ENCODE measurements around the gene CHRND. TPM values are rescaled to one million over a fixed set of nuclear protein-coding genes. Genes with fewer than 3 reads are reported as not detected.
A peak's percentile ranks its signal among the peaks of the same experiment; 100 is the strongest.

CHRND gene
- not detected in 2 replicates for total RNA-seq
- polyA plus RNA-seq = not detected in 2 replicates

DNA sequence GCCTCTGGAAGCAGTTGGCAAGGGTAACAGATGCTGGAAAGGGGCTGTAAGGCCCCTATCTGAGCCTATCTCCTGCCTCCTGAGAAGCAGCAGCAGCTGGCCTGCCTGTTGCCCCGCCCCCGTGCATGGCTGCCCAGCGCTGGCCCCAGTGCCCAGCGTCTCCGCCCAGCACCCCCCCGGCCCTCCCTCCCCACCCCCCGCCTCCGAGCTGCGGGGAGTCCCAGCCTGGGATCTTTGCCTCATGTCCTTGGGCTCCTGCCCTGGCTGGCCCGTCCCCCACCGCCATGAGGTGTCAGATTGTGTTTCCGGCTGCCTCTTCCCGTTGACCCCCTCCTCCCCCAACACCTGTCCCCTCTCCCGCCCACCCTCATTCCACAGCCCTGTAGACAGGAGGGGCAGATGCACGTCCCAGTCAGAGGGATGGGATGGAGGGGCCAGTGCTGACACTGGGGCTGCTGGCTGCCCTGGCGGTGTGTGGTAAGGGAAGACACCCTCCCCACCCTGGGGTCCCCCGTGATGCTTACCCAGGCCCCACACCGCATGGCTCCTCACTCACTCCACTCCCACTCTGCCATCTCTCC lies at the start of gene CHRND:
TSS of gene CHRND (plus strand) at position 370 of the 581 bp plus-strand sequence. CDS start at position 426, 56 bp downstream.
- Histone ChIP-seq H2AFZ (no peak within 1 kb of the TSS), H3K27me3 (peaks cover 36% of the 10 kb centered on the region), H3K9me2 (replicated peaks; ENCODE audit: insufficient read depth) (no peaks in the 10 kb centered on the region), H3K9me3 (ENCODE audit: low read depth) (no peaks in the 10 kb centered on the region), H4K20me1 (ENCODE audit: insufficient read depth, poor library complexity, severe bottlenecking) (no peaks in the 10 kb centered on the region), H3K79me2 (no peaks in the 10 kb centered on the region), H3K36me3 (replicated peaks; ENCODE audit: insufficient read depth, low read depth) (no peaks in the 10 kb centered on the region), H3K27ac (no peak within 1 kb of the TSS), H3K4me2 (no peak within 1 kb of the TSS), H3K4me1 (ENCODE audit: insufficient read depth) (peaks cover 10% of the 10 kb centered on the region), H3K4me3 (no peak within 1 kb of the TSS)
- DNase-seq (ENCODE audit: low spot score) = peak; percentile 55
- TF ChIP-seq EZH2 (IDR thresholded peaks at IDR 0.05; ENCODE audit: borderline replicate concordance) (no peak), EZH2phosphoT487 (IDR thresholded peaks at IDR 0.05; ENCODE audit: low read depth, severe bottlenecking, unreplicated experiment) (no peak)
- TF ChIP-seq, protein P1, sequence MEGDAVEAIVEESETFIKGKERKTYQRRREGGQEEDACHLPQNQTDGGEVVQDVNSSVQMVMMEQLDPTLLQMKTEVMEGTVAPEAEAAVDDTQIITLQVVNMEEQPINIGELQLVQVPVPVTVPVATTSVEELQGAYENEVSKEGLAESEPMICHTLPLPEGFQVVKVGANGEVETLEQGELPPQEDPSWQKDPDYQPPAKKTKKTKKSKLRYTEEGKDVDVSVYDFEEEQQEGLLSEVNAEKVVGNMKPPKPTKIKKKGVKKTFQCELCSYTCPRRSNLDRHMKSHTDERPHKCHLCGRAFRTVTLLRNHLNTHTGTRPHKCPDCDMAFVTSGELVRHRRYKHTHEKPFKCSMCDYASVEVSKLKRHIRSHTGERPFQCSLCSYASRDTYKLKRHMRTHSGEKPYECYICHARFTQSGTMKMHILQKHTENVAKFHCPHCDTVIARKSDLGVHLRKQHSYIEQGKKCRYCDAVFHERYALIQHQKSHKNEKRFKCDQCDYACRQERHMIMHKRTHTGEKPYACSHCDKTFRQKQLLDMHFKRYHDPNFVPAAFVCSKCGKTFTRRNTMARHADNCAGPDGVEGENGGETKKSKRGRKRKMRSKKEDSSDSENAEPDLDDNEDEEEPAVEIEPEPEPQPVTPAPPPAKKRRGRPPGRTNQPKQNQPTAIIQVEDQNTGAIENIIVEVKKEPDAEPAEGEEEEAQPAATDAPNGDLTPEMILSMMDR (IDR thresholded peaks at IDR 0.05; ENCODE audit: poor library complexity) = no peak
- WGBS (ENCODE audit: low lambda C conversion rate, missing lambda C conversion rate) = 58% methylated on average over 8 of the region's 18 CpGs

DNA sequence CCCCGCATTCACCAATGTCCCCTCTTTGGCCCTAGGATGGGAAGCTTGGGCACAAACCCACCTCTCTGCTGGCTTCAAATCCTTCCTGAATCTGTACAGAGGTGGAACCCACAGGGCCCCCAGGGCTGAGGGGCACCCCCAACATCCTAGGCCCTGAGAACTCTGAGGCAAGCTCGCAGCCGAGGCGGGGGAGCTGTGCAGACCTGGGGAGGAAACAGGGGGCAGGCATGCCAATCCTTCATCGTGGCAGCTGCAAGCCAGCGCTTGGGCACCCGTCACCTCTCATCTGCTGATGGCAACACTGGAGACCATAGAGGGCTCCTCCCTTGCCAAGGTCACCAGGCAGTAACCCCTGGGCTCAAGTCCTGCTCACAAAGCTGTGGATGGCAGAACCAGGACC lies 49.2 kb upstream of the CHRND start:
- H3K4me3 ChIP-seq = no peak overlapping the region
- H3K79me2 ChIP-seq = no peaks in the 10 kb centered on the region
- H2AFZ ChIP-seq = no peak overlapping the region
- H3K27me3 ChIP-seq = peaks cover 18% of the 10 kb centered on the region
- 86% methylated on average over 7 of the region's 7 CpGs for WGBS (ENCODE audit: low lambda C conversion rate, missing lambda C conversion rate)
- DNase-seq (ENCODE audit: low spot score) = no peak
- no peaks in the 10 kb centered on the region for H3K9me2 ChIP-seq (replicated peaks; ENCODE audit: insufficient read depth)
- no peak overlapping the region for H3K27ac ChIP-seq
- no peak overlapping the region for H3K4me2 ChIP-seq
- H3K9me3 ChIP-seq (ENCODE audit: low read depth) = no peaks in the 10 kb centered on the region
- no peaks in the 10 kb centered on the region for H4K20me1 ChIP-seq (ENCODE audit: insufficient read depth, poor library complexity, severe bottlenecking)
- TF ChIP-seq EZH2phosphoT487 (IDR thresholded peaks at IDR 0.05; ENCODE audit: low read depth, severe bottlenecking, unreplicated experiment) = no peak
- TF ChIP-seq, protein P1 (IDR thresholded peaks at IDR 0.05; ENCODE audit: poor library complexity) = no peak
- TF ChIP-seq EZH2 (IDR thresholded peaks at IDR 0.05; ENCODE audit: borderline replicate concordance) = no peak
- H3K36me3 ChIP-seq (replicated peaks; ENCODE audit: insufficient read depth, low read depth) = no peaks in the 10 kb centered on the region
- no peaks in the 10 kb centered on the region for H3K4me1 ChIP-seq (ENCODE audit: insufficient read depth)

DNA sequence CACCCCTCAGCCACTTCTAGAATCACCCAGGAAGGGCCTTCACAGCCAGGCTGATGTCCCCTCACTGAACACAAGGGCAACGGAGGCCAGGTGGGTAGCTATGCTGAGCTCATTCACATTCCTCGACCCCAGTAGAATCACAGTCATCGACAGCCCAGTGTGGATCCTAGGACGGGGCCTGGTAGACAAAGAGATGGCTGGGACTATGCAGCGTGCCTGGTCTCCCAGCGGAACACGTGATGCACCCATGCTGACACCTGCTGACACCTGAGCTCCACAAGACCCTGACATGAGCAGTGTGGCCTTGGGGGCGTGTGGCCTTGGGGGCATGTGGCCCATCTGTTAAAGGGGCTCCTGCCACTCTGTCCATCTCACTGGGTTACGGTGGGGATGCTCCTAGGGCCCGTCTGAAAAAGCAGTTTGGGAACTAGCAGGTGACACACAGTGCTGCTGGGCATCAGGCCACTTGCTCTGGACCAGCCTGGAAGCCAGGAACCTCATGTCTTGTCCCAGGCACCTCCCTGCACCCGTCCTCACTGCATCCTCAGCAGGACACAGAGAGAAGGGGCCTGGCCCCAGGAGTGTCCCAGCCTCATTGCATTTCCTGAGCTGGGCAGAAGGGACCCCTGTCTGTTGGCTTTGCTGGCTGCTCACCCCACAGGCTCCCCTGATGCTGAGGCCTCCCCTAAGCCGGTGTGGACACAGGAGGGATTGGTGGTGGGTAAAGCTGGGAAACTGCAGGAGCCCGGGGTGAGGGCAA lies 48.0 kb upstream of the CHRND start:
- no peak for DNase-seq (ENCODE audit: low spot score)
- no peak overlapping the region for H3K4me3 ChIP-seq
- H3K36me3 ChIP-seq (replicated peaks; ENCODE audit: insufficient read depth, low read depth) = no peaks in the 10 kb centered on the region
- no peak overlapping the region for H3K4me2 ChIP-seq
- no peaks in the 10 kb centered on the region for H3K9me2 ChIP-seq (replicated peaks; ENCODE audit: insufficient read depth)
- 94% methylated on average over 13 of the region's 13 CpGs for WGBS (ENCODE audit: low lambda C conversion rate, missing lambda C conversion rate)
- H3K9me3 ChIP-seq (ENCODE audit: low read depth) = no peaks in the 10 kb centered on the region
- TF ChIP-seq EZH2phosphoT487 (IDR thresholded peaks at IDR 0.05; ENCODE audit: low read depth, severe bottlenecking, unreplicated experiment) = no peak
- TF ChIP-seq, protein P1 (IDR thresholded peaks at IDR 0.05; ENCODE audit: poor library complexity) = no peak
- no peaks in the 10 kb centered on the region for H3K4me1 ChIP-seq (ENCODE audit: insufficient read depth)
- no peaks in the 10 kb centered on the region for H3K79me2 ChIP-seq
- no peak overlapping the region for H3K27ac ChIP-seq
- no peak overlapping the region for H2AFZ ChIP-seq
- H4K20me1 ChIP-seq (ENCODE audit: insufficient read depth, poor library complexity, severe bottlenecking) = no peaks in the 10 kb centered on the region
- H3K27me3 ChIP-seq = peaks cover 16% of the 10 kb centered on the region
